Tibial nerve (tissue), 4 donors: ENCODE results near the gene MAFG.

Experiments used
- EP300 ChIP-seq, 2 donors: sonication (generic); formaldehyde crosslinking; IDR thresholded peaks; one replicate each; pipeline ENCODE4 v1.6.1; 2017; ENCODE audit warnings: antibody characterized with exemption in 2 of 2, mild to moderate bottlenecking in 1 of 2
- POLR2A ChIP-seq, 2 donors: fragments of 450-650 bp; IDR thresholded peaks; one replicate each; pipeline ENCODE4 v1.6.1; 2017; ENCODE audit warnings: antibody characterized with exemption in 2 of 2, mild to moderate bottlenecking in 2 of 2, moderate library complexity in 2 of 2
- TF ChIP-seq, protein P1 (sequence below), 5 experiments: fragments of 200-600 bp in 3 of 5; fragments of 450-650 bp in 2 of 5; sonication (generic) in 3 of 5; IDR thresholded peaks; one replicate each; pipeline ENCODE4 v1.5.1; 2016 to 2019; ENCODE audit warnings: antibody characterized with exemption in 5 of 5, mild to moderate bottlenecking in 3 of 5, moderate library complexity in 2 of 5

DNA sequence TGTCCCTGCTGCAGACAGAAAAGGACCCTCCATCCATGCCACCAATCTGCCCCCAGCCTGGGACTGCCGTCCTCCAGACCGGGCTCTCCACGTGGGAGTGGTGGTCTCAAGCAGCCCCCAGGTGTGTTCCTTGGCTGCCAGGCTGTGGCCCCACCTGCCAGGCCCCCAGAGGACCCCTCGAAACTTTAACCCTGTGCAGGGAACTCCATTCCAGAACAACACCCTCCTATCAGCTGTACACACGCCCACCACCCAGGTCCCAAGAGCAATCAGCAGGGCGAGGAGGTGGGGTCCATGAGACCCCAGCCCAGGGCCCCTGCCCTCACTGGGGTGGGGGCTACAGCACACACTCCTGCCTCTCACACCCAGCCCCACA, 8.2 kb upstream of the MAFG start:
- TF ChIP-seq, protein P1, sequence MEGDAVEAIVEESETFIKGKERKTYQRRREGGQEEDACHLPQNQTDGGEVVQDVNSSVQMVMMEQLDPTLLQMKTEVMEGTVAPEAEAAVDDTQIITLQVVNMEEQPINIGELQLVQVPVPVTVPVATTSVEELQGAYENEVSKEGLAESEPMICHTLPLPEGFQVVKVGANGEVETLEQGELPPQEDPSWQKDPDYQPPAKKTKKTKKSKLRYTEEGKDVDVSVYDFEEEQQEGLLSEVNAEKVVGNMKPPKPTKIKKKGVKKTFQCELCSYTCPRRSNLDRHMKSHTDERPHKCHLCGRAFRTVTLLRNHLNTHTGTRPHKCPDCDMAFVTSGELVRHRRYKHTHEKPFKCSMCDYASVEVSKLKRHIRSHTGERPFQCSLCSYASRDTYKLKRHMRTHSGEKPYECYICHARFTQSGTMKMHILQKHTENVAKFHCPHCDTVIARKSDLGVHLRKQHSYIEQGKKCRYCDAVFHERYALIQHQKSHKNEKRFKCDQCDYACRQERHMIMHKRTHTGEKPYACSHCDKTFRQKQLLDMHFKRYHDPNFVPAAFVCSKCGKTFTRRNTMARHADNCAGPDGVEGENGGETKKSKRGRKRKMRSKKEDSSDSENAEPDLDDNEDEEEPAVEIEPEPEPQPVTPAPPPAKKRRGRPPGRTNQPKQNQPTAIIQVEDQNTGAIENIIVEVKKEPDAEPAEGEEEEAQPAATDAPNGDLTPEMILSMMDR (IDR thresholded peaks at IDR 0.05): no peak
- TF ChIP-seq EP300 (IDR thresholded peaks at IDR 0.05): no peak
- no peak for TF ChIP-seq POLR2A (IDR thresholded peaks at IDR 0.05)
